22Rv1 (cell line): ENCODE results near the gene VPS13D.

Source experiments
- H3K27ac ChIP-seq: fragments of 450-650 bp; 2 replicates; pipeline ENCODE4 v1.5.1; 2017
- ZFX ChIP-seq: fragments of 450-650 bp; IDR thresholded peaks from 2 replicates; pipeline ENCODE4 v1.6.1; 2017; ENCODE audit warnings: antibody characterized with exemption, borderline replicate concordance
- TF ChIP-seq, protein P1 (sequence below): fragments of 450-650 bp; IDR thresholded peaks from 2 replicates; pipeline ENCODE4 v1.5.1; 2017; ENCODE audit warnings: mild to moderate bottlenecking

Gene VPS13D

DNA sequence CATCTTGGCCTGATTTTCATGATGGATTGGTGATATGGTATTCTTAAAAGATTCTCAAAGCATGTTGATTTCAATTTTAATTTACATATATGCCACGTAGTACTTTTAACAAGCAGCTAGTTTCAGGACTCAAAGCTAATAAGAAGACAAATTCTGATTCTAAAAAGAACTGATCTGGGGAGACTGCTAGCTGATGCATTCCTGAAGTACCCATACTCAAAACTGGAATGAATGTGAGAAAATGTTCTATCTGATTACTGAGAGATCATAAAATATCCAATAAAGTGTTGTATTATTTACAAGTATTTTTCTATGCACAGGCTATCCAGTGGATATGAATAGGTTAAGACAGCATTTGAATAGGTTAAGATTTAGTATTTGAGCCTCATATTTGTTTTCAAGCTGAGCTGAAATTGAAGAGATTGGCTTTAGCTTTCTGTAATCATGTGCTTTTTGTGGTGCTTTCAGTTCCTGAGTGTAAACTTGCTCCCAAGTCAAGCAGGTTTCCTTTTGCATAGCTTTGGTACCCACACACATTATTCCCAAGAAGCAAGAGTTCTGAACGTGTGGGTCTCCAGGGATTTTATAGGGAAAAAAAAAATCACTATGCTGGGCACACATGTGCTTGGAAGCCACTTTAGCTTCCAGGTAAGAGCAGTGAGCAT is 114.1 kb downstream of the VPS13D start:
- no peak for TF ChIP-seq ZFX
- TF ChIP-seq, protein P1, sequence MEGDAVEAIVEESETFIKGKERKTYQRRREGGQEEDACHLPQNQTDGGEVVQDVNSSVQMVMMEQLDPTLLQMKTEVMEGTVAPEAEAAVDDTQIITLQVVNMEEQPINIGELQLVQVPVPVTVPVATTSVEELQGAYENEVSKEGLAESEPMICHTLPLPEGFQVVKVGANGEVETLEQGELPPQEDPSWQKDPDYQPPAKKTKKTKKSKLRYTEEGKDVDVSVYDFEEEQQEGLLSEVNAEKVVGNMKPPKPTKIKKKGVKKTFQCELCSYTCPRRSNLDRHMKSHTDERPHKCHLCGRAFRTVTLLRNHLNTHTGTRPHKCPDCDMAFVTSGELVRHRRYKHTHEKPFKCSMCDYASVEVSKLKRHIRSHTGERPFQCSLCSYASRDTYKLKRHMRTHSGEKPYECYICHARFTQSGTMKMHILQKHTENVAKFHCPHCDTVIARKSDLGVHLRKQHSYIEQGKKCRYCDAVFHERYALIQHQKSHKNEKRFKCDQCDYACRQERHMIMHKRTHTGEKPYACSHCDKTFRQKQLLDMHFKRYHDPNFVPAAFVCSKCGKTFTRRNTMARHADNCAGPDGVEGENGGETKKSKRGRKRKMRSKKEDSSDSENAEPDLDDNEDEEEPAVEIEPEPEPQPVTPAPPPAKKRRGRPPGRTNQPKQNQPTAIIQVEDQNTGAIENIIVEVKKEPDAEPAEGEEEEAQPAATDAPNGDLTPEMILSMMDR = no peak
- no peak overlapping the region for H3K27ac ChIP-seq

DNA sequence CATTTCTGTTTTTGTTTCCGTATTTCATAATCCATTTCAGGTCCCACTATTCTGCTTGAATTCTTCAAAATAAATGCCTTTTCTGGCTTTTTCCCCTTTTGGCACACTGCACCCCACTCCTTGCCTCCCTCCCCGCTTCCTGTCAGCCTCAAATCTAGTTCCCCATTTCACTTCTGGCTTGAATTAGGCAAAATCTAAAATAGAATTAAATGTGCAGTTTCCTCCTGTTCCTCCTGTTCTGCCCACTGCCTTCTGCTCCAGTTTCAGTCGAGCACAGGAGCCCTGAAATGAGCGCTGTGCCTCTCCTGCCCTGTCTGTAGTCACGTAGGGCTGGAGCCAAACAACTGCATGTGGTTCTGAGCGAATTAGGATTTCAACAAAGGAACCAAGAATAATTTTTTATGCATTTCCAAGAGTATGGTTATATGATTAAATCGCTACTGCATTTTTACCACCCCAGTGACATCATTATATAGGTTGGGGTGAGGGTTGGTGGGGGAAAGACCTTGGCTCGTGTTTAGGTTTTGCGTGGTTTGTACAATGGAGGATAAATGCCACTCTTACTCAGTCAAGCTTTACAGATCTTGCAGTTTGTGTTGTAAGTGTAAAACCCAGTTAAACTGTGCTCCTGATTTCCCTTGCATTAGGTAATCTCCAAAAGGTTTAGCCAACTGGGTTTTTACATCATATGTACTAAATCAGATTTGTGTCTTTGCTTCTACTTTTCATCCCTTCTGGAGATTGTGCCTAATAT is 114.9 kb downstream of the VPS13D start:
- no peak overlapping the region for H3K27ac ChIP-seq
- TF ChIP-seq ZFX = no peak
- TF ChIP-seq, protein P1 = no peak

DNA sequence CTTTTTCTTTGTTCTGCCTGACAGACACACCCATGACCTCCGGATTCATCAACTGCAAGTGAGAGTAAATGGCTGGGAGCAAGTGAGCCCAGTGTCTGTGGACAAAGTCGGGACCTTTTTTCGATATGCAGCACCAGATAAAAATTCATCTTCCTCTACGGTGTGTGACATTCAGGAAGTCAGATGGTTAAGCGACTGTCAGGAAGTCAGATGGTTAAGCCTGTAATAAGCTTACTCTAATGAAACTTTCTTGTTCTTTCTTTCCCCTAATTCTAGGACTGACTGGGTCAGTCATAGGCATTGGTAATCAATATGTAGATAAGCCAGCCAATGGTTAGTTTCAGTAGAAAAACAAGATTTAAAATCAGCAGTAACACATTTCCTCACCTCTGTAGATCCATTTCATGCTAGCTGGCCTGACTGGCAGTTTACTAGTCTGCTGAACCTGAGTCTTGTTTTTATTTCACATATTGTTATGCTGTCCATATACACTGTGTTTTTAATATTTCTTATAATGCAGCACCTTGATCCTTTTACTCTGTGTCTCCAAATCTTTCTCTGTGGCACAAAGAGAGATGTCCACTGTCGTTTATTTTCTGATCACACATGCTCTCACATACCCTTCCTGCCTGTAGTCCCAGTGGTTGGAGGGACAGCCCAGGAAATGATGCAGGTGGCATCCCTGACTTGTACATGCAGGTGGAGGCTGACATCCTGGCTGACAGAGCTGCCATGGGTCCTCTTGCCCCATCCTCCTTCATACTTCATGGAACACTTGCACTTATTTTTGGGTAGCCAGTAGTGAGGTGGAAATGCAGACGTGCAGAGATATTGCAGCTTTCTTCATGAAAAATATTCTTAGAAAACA is 115.8 kb downstream of the VPS13D start:
- TF ChIP-seq, protein P1 = no peak
- TF ChIP-seq ZFX = no peak
- H3K27ac ChIP-seq = peak overlapping the region; percentile 28; the same call in 1 of the 2 replicates

GRCh38 chr1:12346483-12347151 is 116.8 kb downstream of the VPS13D start:
- H3K27ac ChIP-seq = peak overlapping the region; percentile 28; the same call in 1 of the 2 replicates

DNA sequence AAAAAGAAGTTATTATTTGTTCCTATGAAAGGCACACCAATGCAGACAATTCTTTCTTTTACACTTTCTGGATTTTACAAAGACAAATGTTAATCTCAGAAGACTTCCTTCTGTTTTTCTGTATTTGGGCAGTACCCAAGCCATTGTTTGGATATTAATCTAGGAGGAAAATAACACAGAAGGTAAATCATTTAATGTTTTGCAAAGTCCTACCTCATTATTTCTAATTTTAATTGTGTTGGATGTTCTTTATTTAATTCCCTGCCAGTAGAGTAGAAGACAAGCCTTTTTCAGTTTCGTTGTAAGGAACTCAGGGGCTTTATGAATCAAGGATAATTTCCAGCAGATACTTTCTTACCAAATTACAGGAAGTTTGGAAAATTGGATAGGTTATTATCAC is 118.3 kb downstream of the VPS13D start:
- TF ChIP-seq, protein P1 = no peak
- TF ChIP-seq ZFX = no peak

More at GRCh38 chr1:12346483-12347151, 116.8 kb downstream of the VPS13D start:
- TF ChIP-seq, protein P1 = no peak
- no peak for TF ChIP-seq ZFX

GRCh38 chr1:12353981-12354380 is 124.2 kb downstream of the VPS13D start:
- H3K27ac ChIP-seq = no peak overlapping the region
- TF ChIP-seq ZFX = no peak
- TF ChIP-seq, protein P1 = no peak

More for the DNA sequence above, 118.3 kb downstream of the VPS13D start:
- no peak overlapping the region for H3K27ac ChIP-seq
